ENCODE results near the gene CFAP221. TPM values are rescaled to one million over a fixed set of nuclear protein-coding genes. Genes with fewer than 3 reads are reported as not detected.

The CFAP221 gene
- polyA plus RNA-seq, 1 experiment = 0.12 TPM

DNA sequence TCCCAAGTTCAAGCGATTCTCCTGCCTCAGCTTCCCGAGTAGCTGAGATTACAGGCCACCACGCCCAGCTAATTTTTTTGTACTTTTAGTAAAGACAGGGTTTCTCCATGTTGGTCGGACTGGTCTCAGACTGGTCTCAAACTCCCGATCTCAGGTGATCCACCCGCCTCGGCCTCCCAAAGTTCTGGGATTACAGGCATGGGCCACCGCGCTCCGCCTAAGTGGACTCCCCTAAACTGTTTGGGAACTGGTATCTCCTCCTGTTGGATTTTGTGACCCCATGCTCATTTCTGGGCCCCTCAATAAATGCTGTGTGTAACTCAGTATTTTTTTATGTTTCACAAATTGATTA, 25.2 kb upstream of the CFAP221 start:
- no peak for DNase-seq (ENCODE audit: low read depth)
- Histone ChIP-seq H3K27me3 (ENCODE audit: control insufficient read depth, insufficient read depth, low read length) (peaks cover 10% of the 10 kb centered on the region), H3K36me3 (ENCODE audit: control insufficient read depth, insufficient read depth, low read length) (no peaks in the 10 kb centered on the region), H3K4me3 (ENCODE audit: low read depth, low read length) (no peak overlapping the region)
- CTCF ChIA-PET = interaction anchor here (1.4 to 2.0 kb wide), 2 partner anchors 13 to 25 kb away, joined by 5 to 6 read pairs; no protein-coding TSS in a partner anchor
- TF ChIP-seq, protein P1, sequence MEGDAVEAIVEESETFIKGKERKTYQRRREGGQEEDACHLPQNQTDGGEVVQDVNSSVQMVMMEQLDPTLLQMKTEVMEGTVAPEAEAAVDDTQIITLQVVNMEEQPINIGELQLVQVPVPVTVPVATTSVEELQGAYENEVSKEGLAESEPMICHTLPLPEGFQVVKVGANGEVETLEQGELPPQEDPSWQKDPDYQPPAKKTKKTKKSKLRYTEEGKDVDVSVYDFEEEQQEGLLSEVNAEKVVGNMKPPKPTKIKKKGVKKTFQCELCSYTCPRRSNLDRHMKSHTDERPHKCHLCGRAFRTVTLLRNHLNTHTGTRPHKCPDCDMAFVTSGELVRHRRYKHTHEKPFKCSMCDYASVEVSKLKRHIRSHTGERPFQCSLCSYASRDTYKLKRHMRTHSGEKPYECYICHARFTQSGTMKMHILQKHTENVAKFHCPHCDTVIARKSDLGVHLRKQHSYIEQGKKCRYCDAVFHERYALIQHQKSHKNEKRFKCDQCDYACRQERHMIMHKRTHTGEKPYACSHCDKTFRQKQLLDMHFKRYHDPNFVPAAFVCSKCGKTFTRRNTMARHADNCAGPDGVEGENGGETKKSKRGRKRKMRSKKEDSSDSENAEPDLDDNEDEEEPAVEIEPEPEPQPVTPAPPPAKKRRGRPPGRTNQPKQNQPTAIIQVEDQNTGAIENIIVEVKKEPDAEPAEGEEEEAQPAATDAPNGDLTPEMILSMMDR (IDR thresholded peaks at IDR 0.05; ENCODE audit: insufficient read depth, low read depth, low read length) = no peak
- POLR2A ChIA-PET = no interaction called here

DNA sequence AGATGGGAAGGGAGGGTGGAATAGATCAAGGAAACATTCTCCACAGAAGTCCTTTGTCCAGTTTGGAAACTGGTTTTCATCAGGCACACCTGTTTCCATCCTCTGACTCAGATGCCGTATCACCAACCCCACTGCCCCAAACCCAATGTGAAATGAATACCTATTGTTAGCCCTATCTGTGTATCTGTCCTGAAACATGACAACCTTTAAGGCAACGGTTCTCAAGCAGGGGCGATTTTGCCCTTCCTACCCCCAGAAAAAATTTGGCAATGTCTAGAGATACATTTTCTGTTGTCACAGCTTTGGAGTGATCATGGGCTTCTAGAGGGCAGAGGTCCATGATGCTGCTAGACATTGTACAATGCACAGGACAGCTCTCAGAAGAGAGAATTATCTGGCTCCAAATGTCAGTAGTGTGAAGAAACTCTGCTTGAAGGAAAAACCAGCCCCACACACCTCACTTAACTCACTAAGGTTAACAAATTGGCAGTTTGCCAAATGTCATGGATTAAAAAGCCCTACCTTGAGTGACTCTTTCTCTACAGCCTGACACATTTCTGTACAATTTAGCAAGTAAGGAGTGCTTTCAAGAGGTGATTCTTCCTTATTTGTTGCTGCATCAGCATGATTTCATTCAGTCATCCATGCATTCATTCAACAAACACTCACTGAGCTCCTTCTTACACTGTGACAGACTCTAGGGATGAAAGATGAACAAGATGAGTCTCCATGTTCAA, 23.4 kb upstream of the CFAP221 start:
- no peaks in the 10 kb centered on the region for H3K36me3 ChIP-seq (ENCODE audit: control insufficient read depth, insufficient read depth, low read length)
- CTCF ChIA-PET = interaction anchor here (1.0 kb wide), 1 partner anchor 18 kb away, joined by 3 read pairs; no protein-coding TSS in a partner anchor
- no peak for DNase-seq (ENCODE audit: low read depth)
- POLR2A ChIA-PET = no interaction called here
- H3K27me3 ChIP-seq (ENCODE audit: control insufficient read depth, insufficient read depth, low read length) = peaks cover 15% of the 10 kb centered on the region
- no peak overlapping the region for H3K4me3 ChIP-seq (ENCODE audit: low read depth, low read length)
- TF ChIP-seq, protein P1 (IDR thresholded peaks at IDR 0.05; ENCODE audit: insufficient read depth, low read depth, low read length) = no peak

DNA sequence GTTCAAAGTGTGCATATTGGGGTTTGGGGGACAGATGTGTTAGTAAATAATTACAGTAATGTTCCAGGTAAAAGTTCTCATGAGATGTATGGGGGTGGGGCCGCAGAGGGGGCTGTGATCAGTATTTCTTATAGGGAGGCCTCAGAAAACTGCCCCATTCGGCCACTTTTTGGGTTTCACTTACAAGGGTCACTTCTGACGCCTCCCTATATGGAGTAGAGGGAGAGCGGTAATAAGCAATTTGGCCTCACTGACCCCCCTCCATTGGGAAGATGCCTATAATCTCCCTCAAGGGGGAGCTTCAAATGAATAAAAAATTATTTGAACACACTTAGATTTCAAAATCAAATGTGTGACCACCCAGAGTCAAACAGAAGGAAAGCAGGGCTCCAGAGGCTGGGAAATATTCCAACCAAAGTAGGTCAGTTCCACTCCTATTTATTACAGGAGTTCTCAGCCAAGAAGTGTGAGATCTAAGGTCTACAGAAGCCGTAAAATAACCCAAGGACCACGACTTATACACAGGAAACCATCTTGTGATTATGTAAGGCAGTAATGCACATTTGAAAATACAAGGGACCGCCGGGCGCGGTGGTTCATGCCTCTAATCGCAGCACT, 22.7 kb upstream of the CFAP221 start:
- TF ChIP-seq, protein P1 (IDR thresholded peaks at IDR 0.05; ENCODE audit: insufficient read depth, low read depth, low read length) = no peak
- ChIA-PET CTCF (interaction anchor here (1.0 kb wide), 1 partner anchor 18 kb away, joined by 3 read pairs; no protein-coding TSS in a partner anchor), POLR2A (no interaction called here)
- Histone ChIP-seq H3K36me3 (ENCODE audit: control insufficient read depth, insufficient read depth, low read length) (no peaks in the 10 kb centered on the region), H3K27me3 (ENCODE audit: control insufficient read depth, insufficient read depth, low read length) (peaks cover 15% of the 10 kb centered on the region), H3K4me3 (ENCODE audit: low read depth, low read length) (no peak overlapping the region)
- no peak for DNase-seq (ENCODE audit: low read depth)

DNA sequence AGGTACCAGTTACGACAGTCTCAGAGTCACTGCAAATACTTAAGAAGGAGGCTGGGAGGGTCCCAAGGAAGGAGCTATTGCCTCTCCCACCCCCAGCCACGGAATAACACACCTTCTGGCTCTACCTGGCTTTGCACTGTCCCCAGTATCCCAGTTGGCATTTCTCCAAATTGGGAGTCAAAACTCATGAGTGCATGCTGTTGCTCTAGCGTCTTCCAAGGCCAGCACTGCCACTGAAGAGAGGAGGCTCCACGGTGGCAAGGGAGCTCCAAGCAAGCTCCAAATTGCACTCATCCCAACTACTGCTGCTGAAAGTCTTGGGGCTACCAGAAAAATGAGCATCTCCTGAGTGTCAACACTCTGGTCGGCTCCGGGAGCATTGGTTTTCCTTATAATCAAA, 21.6 kb upstream of the CFAP221 start:
- CTCF ChIA-PET = no interaction called here
- TF ChIP-seq, protein P1 (IDR thresholded peaks at IDR 0.05; ENCODE audit: insufficient read depth, low read depth, low read length) = no peak
- Histone ChIP-seq H3K27me3 (ENCODE audit: control insufficient read depth, insufficient read depth, low read length) (peaks cover 16% of the 10 kb centered on the region), H3K36me3 (ENCODE audit: control insufficient read depth, insufficient read depth, low read length) (no peaks in the 10 kb centered on the region), H3K4me3 (ENCODE audit: low read depth, low read length) (no peak overlapping the region)
- DNase-seq (ENCODE audit: low read depth) = no peak
- POLR2A ChIA-PET = no interaction called here

DNA sequence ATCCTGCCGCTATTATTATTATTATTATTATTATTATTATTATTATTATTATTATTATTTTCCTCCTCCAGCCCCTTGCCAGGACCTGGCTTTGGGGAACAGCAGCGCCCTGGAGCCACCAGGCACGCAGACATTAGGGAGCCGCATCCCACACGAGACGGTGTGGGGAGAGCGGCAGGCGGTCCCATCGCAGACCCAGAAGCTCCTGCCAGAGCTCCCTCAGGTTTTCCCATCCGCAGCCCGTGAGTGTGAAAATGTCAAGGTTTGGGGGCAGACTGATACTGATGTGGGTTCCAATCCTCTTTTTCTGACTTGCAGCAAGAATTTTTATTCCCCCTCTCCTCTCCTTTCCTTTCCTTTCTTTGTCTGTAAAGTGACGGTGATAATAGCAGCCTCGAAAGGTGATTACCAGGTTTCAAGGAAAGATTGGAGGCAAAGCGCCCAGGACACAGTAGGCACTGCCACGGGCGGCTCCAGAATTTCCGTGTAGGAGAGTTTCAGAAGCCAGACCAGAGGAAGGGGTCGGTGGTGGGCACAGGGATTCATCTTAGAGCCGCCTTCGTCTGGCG, 20.8 kb upstream of the CFAP221 start:
- H3K36me3 ChIP-seq (ENCODE audit: control insufficient read depth, insufficient read depth, low read length) = no peaks in the 10 kb centered on the region
- peaks cover 16% of the 10 kb centered on the region for H3K27me3 ChIP-seq (ENCODE audit: control insufficient read depth, insufficient read depth, low read length)
- CTCF ChIA-PET = no interaction called here
- TF ChIP-seq, protein P1 (IDR thresholded peaks at IDR 0.05; ENCODE audit: insufficient read depth, low read depth, low read length) = no peak
- no peak overlapping the region for H3K4me3 ChIP-seq (ENCODE audit: low read depth, low read length)
- POLR2A ChIA-PET = no interaction called here
- DNase-seq (ENCODE audit: low read depth) = no peak

Measured in BJ (cell line).